Ramos (cell line): ENCODE data around the gene CSHL1.
"Not testable (repeated sequence)": the region's sequence is repeated elsewhere in the genome, so short reads cannot be mapped to it uniquely, and the experiment has no call there.

Source experiments
- in situ Hi-C: fragments of 300-500 bp; cut with MboI; formaldehyde crosslinking; loops from one replicate; pipeline ENCODE4 v1.14.3; 2022; ENCODE audit warnings: low sequenced_read_pairs; ENCODE audit not compliant: unreplicated experiment

Gene CSHL1

GRCh38 chr17:63925615-63926014 is 14.6 kb upstream of the CSHL1 start:
- in situ Hi-C loops, result loop anchor here (25.0 kb wide), 1 partner anchor 1062 kb away; no protein-coding TSS in a partner anchor

DNA sequence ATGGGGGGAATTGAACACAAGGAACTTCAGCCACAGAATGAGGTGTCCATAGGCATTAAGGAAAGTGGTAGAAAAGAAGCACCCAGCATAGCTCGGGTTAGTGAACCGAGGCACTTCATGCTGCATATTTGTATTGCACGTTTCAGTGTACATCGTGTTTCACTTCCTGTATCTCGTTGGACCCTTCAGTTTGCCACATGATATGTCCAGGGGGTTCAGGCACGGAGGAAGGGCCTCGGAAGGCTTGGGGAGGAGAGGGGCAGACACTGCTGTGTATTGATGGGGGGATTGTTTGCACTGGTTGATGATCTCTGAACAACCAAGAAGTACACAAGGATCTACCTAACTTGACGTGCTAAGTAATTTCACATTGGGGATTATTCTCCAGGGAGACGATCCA is 11.3 kb upstream of the CSHL1 start:
- in situ Hi-C loops, result not testable (repeated sequence)

- in situ Hi-C loops, result not testable (repeated sequence)
Measured at GRCh38 chr17:63920779-63921178, 9.7 kb upstream of the CSHL1 start.

GRCh38 chr17:63920050-63920449 is 9.0 kb upstream of the CSHL1 start:
- in situ Hi-C loops, result not testable (repeated sequence)

DNA sequence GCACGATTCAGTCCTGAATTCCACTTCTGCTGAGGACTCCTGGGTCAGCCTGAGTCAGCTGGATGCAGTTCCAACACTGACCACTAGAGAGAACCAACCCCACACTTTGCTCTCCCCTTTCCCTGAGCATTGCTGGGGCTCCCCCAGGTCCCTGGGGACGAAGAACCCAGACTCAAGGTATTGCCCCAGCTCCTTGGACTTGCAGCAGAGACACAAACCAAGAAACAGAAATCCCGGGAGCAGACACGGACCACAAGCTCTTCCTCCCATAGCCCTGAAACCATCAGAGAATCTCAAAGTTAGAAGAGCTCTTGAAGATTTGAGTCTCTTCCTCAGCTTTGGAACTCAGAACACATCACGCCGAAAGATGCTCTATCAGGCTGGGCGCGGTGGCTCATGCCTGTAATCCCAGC is 8.3 kb upstream of the CSHL1 start:
- in situ Hi-C loops, result loop anchor here (10.0 kb wide), 1 partner anchor 105 kb away; the partner anchor contains the start of gene ICAM2

DNA sequence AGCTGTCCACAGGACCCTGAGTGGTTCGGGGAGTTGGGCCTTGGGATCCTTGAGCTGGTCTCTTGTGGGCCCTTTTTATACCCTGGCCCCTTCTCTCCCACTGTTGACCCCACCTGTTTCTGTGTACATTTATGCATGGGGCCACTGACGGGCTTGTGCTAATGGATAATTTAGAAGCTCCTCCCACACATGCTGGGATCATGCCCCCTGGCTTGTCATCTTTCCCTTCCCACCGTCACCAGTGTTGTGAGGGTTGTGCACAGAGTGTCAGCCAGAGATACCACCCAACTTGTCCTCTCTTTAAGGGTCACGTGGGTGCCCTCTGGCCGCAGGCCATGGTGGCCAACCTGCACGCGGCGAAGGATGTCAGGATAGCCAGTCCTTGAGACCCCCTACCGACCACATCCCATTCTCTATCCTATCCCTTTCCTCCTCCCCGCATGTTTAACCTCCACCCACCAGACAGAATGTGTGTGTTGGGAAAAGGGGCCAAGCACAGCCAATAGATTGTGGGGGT is 7.8 kb upstream of the CSHL1 start, which contains the start of gene GH1:
Gene GH1 (minus strand): TSS at position 51 of the 517 bp plus-strand sequence. CDS start 63 bp downstream, outside the sequence.
- in situ Hi-C loops, result loop anchor here (10.0 kb wide), 1 partner anchor 106 kb away; the partner anchor contains the start of gene ICAM2

DNA sequence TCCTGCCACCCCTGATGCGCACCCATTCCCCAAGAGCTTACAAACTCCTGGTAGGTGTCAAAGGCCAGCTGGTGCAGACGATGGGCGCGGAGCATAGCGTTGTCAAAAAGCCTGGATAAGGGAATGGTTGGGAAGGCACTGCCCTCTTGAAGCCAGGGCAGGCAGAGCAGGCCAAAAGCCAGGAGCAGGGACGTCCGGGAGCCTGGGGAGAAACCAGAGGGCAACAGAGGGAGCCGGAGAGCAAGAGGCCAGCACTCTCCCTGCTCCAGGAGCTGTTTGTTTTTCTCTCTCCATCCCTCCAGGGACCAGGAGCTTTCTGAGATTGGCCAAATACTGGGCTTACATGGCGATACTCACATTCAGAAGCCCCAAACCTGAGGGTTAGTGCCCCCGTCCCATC is 7.2 kb upstream of the CSHL1 start:
- in situ Hi-C loops, result loop anchor here (10.0 kb wide), 1 partner anchor 106 kb away; the partner anchor contains the start of gene ICAM2

DNA sequence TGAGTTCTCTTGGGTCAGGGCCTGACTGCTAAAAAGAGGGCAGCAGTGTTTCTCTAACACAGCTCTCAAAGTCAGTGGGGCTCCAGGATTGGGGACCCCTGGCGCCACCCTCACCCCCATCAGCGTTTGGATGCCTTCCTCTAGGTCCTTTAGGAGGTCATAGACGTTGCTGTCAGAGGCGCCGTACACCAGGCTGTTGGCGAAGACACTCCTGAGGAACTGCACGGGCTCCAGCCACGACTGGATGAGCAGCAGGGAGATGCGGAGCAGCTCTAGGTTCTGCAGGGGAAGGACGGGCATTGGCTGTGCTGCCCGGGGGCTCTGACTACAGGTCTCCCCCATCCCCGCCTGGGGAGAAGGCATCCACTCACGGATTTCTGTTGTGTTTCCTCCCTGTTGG is 6.6 kb upstream of the CSHL1 start:
- in situ Hi-C loops, result loop anchor here (10.0 kb wide), 1 partner anchor 107 kb away; the partner anchor contains the start of gene ICAM2

GRCh38 chr17:63917206-63917605 is 6.1 kb upstream of the CSHL1 start:
- in situ Hi-C loops, result loop anchor here (10.0 kb wide), 1 partner anchor 108 kb away; the partner anchor contains the start of gene ICAM2

DNA sequence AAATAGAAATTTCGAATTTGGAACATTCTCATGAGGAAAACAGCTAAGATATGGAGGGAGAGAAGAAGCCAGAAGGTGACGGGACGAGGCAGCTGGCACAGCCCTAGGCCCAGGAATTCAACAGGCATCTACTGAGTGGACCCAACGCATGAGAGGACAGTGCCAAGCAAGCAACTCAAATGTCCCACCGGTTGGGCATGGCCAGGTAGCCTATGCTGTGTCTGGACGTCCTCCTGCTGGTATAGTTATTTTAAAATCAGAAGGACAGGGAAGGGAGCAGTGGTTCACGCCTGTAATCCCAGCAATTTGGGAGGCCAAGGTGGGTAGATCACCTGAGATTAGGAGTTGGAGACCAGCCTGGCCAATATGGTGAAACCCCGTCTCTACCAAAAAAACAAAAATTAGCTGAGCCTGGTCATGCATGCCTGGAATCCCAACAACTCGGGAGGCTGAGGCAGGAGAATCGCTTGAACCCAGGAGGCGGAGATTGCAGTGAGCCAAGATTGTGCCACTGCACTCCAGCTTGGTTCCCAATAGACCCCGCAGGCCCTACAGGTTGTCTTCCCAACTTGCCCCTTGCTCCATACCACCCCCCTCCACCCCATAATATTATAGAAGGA is 5.6 kb upstream of the CSHL1 start:
- in situ Hi-C loops, result loop anchor here (10.0 kb wide), 1 partner anchor 108 kb away; the partner anchor contains the start of gene ICAM2

GRCh38 chr17:63915753-63916152 is 4.7 kb upstream of the CSHL1 start:
- in situ Hi-C loops, result loop anchor here (10.0 kb wide), 1 partner anchor 109 kb away; the partner anchor contains the start of gene ICAM2

- in situ Hi-C loops, result loop anchor here (5.0 to 10.0 kb wide), 2 partner anchors 110 to 223 kb away; partner anchors contain the start of gene ICAM2
Measured at GRCh38 chr17:63914471-63914870, 3.4 kb upstream of the CSHL1 start.

DNA sequence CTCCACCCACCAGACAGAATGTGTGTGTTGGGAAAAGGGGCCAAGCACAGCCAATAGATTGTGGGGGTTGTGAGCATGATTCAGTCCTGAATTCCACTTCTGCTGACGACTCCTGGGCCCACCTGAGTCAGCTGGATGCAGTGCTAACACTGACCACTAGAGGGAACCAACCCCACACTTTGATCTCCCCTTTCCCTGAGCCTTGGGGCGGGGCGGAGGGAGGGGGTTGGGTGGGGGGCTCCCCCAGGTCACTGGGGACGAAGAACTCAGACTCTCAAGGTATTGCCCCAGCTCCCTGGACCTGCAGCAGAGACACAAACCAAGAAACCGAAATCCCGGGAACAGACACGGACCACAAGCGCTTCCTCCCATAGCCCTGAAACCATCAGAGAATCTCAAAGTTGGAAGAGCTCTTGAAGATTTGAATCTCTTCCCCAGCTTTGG is 621 bp upstream of the CSHL1 start:
- in situ Hi-C loops, result loop anchor here (5.0 to 10.0 kb wide), 2 partner anchors 113 to 226 kb away; partner anchors contain the start of gene ICAM2

- in situ Hi-C loops, result loop anchor here (5.0 to 10.0 kb wide), 2 partner anchors 115 to 227 kb away; partner anchors contain the start of gene ICAM2
Measured at GRCh38 chr17:63910096-63910495, 962 bp downstream of the CSHL1 start.

DNA sequence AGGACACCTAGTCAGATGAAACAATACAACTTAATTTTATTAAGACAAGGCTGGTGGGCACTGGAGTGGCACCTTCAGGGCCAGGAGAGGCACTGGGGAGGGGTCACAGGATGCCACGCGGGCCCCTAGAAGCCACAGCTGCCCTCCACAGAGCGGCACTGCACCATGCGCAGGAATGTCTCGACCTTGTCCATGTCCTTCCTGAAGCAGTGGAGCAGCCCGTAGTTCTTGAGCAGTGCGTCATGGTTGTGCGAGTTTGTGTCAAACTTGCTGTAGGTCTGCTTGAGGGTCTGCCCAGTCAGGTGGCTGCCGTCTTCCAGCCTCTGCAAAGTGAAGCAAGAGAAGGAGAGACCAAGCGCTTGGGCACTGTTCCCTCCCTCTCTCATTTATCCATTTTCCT is 1.5 kb downstream of the CSHL1 start:
- in situ Hi-C loops, result not testable (repeated sequence)

- in situ Hi-C loops, result not testable (repeated sequence)
Measured at GRCh38 chr17:63907161-63907778, 3.8 kb downstream of the CSHL1 start.

GRCh38 chr17:63904796-63905195 is 6.3 kb downstream of the CSHL1 start:
- in situ Hi-C loops, result not testable (repeated sequence)

DNA sequence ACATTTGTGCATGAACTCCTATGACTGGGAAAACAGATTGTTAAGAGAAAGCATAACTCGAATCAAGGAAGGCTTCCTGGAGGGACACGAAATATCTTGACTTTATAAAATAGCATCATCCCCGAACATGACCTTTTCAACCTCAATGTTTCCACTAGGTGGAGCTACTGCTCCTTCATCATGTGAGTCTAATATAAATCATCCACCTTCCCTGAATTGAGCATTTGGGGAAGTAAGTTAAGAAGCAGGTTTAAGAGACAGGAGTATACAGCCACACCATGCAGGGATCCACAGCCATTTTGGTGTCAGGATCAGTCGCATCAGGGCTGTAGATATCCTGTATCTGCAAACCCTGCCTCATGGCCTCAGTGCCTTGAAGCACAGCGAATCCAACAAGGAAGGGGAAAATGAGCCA is 7.3 kb downstream of the CSHL1 start:
- in situ Hi-C loops, result not testable (repeated sequence)

GRCh38 chr17:63901971-63902370 is 9.1 kb downstream of the CSHL1 start:
- in situ Hi-C loops, result not testable (repeated sequence)

DNA sequence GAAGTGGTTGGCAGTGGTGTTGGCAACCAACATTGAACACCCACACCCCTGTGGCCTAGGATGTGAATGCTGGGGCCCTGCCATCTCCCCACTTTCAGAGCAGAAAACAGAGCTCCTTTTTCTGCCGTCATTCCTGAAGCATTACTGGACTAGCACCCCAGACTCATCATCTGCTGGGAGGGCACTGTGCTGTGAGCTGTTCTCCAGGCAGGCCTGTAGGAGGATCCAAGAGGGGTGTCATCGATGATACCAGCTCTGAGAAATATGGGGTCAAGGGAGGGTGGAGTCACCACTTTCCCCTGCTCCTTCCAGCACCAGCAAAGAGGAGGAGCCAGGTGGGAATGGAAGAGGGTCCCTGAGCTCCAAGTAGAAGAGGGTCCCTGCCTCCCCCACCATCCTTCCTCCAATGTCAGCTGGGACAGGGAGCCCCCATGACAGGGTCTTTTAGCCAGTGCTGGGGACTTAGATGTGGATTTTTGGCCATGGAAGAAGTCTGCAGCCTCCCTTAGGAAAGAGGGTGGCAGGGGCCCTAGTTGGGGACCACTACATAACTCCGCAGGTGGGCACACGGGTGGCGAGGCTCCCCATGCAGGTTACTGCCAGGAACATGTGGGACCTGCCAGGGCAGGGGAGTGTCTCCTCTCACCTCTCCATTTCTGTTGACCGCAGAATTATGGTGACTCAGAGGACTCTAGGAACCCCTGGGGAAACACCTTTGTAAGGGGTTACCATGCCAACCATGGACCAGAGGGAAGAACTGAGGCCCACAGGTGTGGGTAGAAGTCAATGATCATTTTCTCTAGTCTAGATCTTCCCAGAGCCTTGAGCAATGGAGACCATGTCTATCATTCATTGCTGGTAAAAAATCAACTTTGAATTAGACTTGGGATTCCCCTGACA is 11.9 kb downstream of the CSHL1 start:
- in situ Hi-C loops, result not testable (repeated sequence)
